GM12801 (cell line): Measurements from ENCODE around the gene RGS13.

Source experiments
- CTCF ChIP-seq: IDR thresholded peaks from one replicate; pipeline ENCODE4 v1.5.1; 2011; ENCODE audit warnings: control low read depth; ENCODE audit not compliant: insufficient read length; ENCODE audit errors: extremely low read depth

The RGS13 gene

GRCh38 chr1:192598589-192598988 is 37.4 kb upstream of the RGS13 start:
- TF ChIP-seq CTCF: no peak

GRCh38 chr1:192600275-192600674 is 35.7 kb upstream of the RGS13 start:
- no peak for TF ChIP-seq CTCF

DNA sequence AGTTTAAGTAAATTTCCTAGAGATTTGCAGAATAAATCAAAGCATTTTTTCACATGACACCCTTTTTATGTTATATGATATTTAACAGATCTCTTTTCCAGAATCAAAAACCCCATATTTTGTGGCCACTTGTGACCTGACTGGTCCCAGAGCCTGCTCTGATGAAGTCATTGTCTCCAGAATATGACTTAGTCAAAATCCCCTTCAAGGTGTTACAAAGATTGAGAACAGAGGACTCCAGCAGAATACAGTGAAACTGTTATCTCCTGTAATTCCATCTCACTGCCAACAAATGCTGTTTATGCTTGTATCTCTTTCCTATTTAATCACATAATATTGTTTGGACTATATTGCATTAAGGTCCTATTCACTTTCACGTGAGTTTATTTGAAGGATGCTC is 34.8 kb upstream of the RGS13 start:
- TF ChIP-seq CTCF: no peak

GRCh38 chr1:192601567-192601966 is 34.4 kb upstream of the RGS13 start:
- TF ChIP-seq CTCF: no peak

- TF ChIP-seq CTCF: no peak
These were observed 33.2 kb upstream of the RGS13 start for GRCh38 chr1:192602757-192603156.

DNA sequence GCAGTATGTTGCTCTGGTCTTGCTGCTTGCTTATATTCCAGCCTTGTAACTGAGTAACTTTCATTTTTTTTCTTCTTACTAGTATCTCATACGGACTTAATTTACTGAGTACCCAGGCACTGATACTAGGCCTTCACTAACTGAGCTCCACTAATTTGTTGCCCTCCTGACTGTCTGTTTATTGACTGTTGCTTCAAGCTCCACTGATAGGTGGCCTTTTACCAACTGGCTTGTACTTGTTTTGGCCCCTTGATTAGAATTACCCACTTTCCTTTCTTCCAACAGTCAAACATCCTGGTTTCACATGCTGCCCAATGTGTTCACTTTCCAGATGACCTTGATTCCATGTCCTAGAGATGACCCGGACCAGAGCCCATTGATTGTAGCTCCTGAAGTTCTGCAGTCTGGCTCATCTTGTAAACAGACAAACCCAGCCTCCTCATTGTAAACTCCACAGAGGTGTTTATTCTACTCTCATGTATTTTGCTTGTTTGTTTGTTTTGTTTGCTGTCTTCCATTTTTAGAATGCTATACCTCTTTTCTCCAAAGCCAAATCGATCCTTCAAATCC is 32.6 kb upstream of the RGS13 start:
- no peak for TF ChIP-seq CTCF

GRCh38 chr1:192604979-192605620 is 30.8 kb upstream of the RGS13 start:
- TF ChIP-seq CTCF: no peak

- no peak for TF ChIP-seq CTCF
These were observed 27.3 kb upstream of the RGS13 start for GRCh38 chr1:192608671-192609070.
